CD14-positive monocyte (primary cell): ENCODE data around the gene LOXHD1. TPM values are rescaled to one million over a fixed set of nuclear protein-coding genes. Genes with fewer than 3 reads are reported as not detected.
A peak's percentile ranks its signal among the peaks of the same experiment; 100 is the strongest.

ENCODE experiments used
- DNase-seq, 3 donors: peaks; one replicate each; pipeline ENCODE4 v3.0.0-alpha.2; 2011 to 2022
- H2AFZ ChIP-seq: 2 replicates; pipeline ENCODE4 v1.6.0; 2012; ENCODE audit warnings: mild to moderate bottlenecking, low read depth, low read length, inconsistent platforms; ENCODE audit not compliant: insufficient read depth, poor library complexity, severe bottlenecking
- H3K27ac ChIP-seq, 2 donors: 1 replicate in 1 of 2; 2 replicates in 1 of 2; pipeline ENCODE4 v1.5.1; 2012 to 2013; ENCODE audit warnings: low read length in 2 of 2, control low read depth in 1 of 2, inconsistent platforms in 1 of 2, low read depth in 1 of 2, mild to moderate bottlenecking in 1 of 2
- H3K27me3 ChIP-seq, 2 donors: one replicate each; pipeline versions ENCODE4 v1.6.0 to v1.6.1; 2011 to 2013; ENCODE audit warnings: low read length in 2 of 2; ENCODE audit not compliant: control insufficient read depth in 2 of 2, insufficient read depth in 2 of 2
- H3K36me3 ChIP-seq, 2 donors: replicated peaks in 1 of 2; 1 replicate in 1 of 2; 2 replicates in 1 of 2; pipeline versions ENCODE4 v1.5.1 to v1.6.1; 2012 to 2013; ENCODE audit warnings: low read length in 2 of 2, control low read depth in 1 of 2, inconsistent platforms in 1 of 2, mild to moderate bottlenecking in 1 of 2; ENCODE audit not compliant: insufficient read depth in 2 of 2, control insufficient read depth in 1 of 2
- H3K4me1 ChIP-seq, 2 donors: 1 replicate in 1 of 2; 2 replicates in 1 of 2; pipeline versions ENCODE4 v1.5.1 to v1.6.1; 2012 to 2013; ENCODE audit warnings: low read length in 2 of 2, control low read depth in 1 of 2, inconsistent platforms in 1 of 2, mild to moderate bottlenecking in 1 of 2, moderate library complexity in 1 of 2; ENCODE audit not compliant: insufficient read depth in 2 of 2, control insufficient read depth in 1 of 2
- H3K4me2 ChIP-seq: replicated peaks from 2 replicates; pipeline ENCODE3; 2012; ENCODE audit warnings: low read length, moderate library complexity, mild to moderate bottlenecking; ENCODE audit not compliant: poor library complexity, severe bottlenecking; ENCODE audit errors: extremely low read depth
- H3K4me3 ChIP-seq, 3 experiments: fragments of 200-600 bp in 1 of 3; sonication (generic) in 1 of 3; replicated peaks in 1 of 3; 1 replicate in 2 of 3; 2 replicates in 1 of 3; pipeline ENCODE4 v1.5.1; 2011 to 2013; ENCODE audit warnings: low read length in 3 of 3, mild to moderate bottlenecking in 3 of 3, control low read depth in 2 of 3, low read depth in 2 of 3, inconsistent platforms in 1 of 3, moderate library complexity in 1 of 3
- H3K79me2 ChIP-seq: 2 replicates; pipeline ENCODE4 v1.6.0; 2012; ENCODE audit warnings: mild to moderate bottlenecking, control low read depth, inconsistent platforms, low read length, moderate library complexity; ENCODE audit not compliant: insufficient read depth
- H3K9ac ChIP-seq: 2 replicates; pipeline ENCODE4 v1.6.0; 2017; ENCODE audit warnings: low read length, mild to moderate bottlenecking; ENCODE audit not compliant: insufficient read depth, poor library complexity, severe bottlenecking
- H3K9me3 ChIP-seq, 2 donors: replicated peaks in 1 of 2; 1 replicate in 1 of 2; 2 replicates in 1 of 2; pipeline versions ENCODE4 v1.5.1 to v1.6.1; 2012 to 2013; ENCODE audit warnings: low read length in 2 of 2, control low read depth in 1 of 2; ENCODE audit not compliant: control insufficient read depth in 1 of 2, insufficient read depth in 1 of 2
- H4K20me1 ChIP-seq: 2 replicates; pipeline ENCODE4 v1.6.0; 2012; ENCODE audit warnings: mild to moderate bottlenecking, low read length, control low read depth, moderate library complexity; ENCODE audit not compliant: insufficient read depth
- H3K27ac Mint-ChIP-seq, 7 donors: one replicate each; pipeline ENCODE4 v1.8.0; 2020; ENCODE audit warnings: mild to moderate bottlenecking in 7 of 7, mixed read lengths in 7 of 7, moderate library complexity in 6 of 7, inconsistent platforms in 2 of 7
- H3K27me3 Mint-ChIP-seq, 3 donors: one replicate each; pipeline ENCODE4 v1.8.0; 2021 to 2022; ENCODE audit warnings: low read depth in 3 of 3, mild to moderate bottlenecking in 3 of 3, mixed read lengths in 3 of 3, moderate library complexity in 3 of 3, inconsistent platforms in 1 of 3
- H3K36me3 Mint-ChIP-seq, 2 donors: one replicate each; pipeline ENCODE4 v1.8.0; 2020; ENCODE audit warnings: mixed read lengths in 2 of 2, inconsistent platforms in 1 of 2, mild to moderate bottlenecking in 1 of 2
- H3K4me1 Mint-ChIP-seq: one replicate; pipeline ENCODE4 v1.8.0; 2020; ENCODE audit warnings: mild to moderate bottlenecking, mixed read lengths
- H3K4me3 Mint-ChIP-seq, 2 donors: one replicate each; pipeline ENCODE4 v1.8.0; 2020; ENCODE audit warnings: mild to moderate bottlenecking in 2 of 2, mixed read lengths in 2 of 2, moderate library complexity in 1 of 2
- H3K9me3 Mint-ChIP-seq, 7 donors: one replicate each; pipeline ENCODE4 v1.8.0; 2020 to 2022; ENCODE audit warnings: mixed read lengths in 7 of 7, mild to moderate bottlenecking in 6 of 7, moderate library complexity in 6 of 7, inconsistent platforms in 2 of 7
- WGBS: methylation state at CpG from one replicate; pipeline ENCODE4 v1.1.5; 2013; ENCODE audit warnings: missing lambda C conversion rate; ENCODE audit not compliant: insufficient coverage; 5-methylcytosine and 5-hydroxymethylcytosine counted together
- intact Hi-C, 2 donors: fragments of 100-400 bp; cut with micrococcal nuclease; formaldehyde crosslinking; loops; one replicate each; pipeline versions ENCODE4 v1.15.0 to v1.15.1; 2023
- polyA plus RNA-seq, 3 donors: library from polyadenylated mRNA; depleted of rRNA in 1 of 3; unstranded in 2 of 3; stranded (reverse) in 1 of 3; fragments of 300-500 nt in 2 of 3; fragments of >200 nt in 1 of 3; fragmentation: Illumina TruSeq in 2 of 3; gene quantifications; 1 replicate in 2 of 3; 2 replicates in 1 of 3; pipeline ENCODE4 v1.2.3, GENCODE V29; 2012 to 2021
- TF ChIP-seq, protein P1 (sequence below): fragments of 200-600 bp; IDR thresholded peaks from one replicate; pipeline ENCODE4 v1.8.0; 2022; ENCODE audit warnings: antibody characterized with exemption, mild to moderate bottlenecking

Gene LOXHD1
- polyA plus RNA-seq, 3 donors: 0.33 to 10.9 (median 0.61) TPM

DNA sequence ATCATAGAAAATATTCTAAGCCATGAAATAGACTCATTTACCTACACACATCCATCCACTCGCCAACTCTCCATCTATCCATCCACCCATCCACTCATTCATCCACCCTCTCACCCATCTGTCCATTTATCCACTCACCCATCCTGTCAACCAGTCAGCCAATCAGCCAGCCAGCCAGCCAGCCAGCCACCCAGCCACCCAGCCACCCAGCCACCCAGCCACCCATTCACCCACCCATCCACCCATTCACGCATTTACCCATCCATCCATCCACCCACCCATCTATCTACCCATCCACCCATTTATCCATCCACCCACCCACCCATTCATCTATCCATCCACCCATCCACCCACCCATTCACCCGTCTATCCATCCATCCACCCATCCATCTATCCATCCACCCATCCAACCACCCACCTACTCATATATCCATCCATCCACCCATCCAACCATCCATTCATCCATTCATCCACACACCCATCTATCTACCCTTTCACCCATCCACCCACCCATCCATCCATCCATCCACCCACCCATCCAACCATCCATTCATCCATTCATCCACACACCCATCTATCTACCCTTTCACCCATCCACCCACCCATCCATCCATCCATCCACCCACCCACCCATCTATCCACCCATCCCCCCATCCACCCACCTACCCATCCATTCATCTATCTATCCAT is 185.1 kb downstream of the LOXHD1 start:
- Histone ChIP-seq H4K20me1 (no peaks in the 10 kb centered on the region), H3K27me3 (no peaks in the 10 kb centered on the region), H3K36me3 (no peaks in the 10 kb centered on the region), H3K4me2 (no peak overlapping the region), H3K9me3 (no peaks in the 10 kb centered on the region), H3K27ac (no peak overlapping the region), H3K4me3 (no peak overlapping the region), H2AFZ (no peak overlapping the region), H3K79me2 (no peaks in the 10 kb centered on the region), H3K9ac (no peak overlapping the region), H3K4me1 (no peaks in the 10 kb centered on the region)
- Mint-ChIP-seq H3K4me3 (no peak overlapping the region), H3K4me1 (no peaks in the 10 kb centered on the region), H3K27me3 (peaks cover 2 to 5% (median 4%) of the 10 kb centered on the region in 3 donors), H3K27ac (peak overlapping the region in 1 of 7 donors; percentile 8), H3K36me3 (no peaks in the 10 kb centered on the region), H3K9me3 (no peaks in the 10 kb centered on the region)
- intact Hi-C loops: loop anchor here in 1 of 2 donors (2.0 kb wide), 1 partner anchor 67 kb away; no protein-coding TSS in a partner anchor
- WGBS: 79% methylated on average over 3 of the region's 3 CpGs
- no peak for DNase-seq
- TF ChIP-seq, protein P1, sequence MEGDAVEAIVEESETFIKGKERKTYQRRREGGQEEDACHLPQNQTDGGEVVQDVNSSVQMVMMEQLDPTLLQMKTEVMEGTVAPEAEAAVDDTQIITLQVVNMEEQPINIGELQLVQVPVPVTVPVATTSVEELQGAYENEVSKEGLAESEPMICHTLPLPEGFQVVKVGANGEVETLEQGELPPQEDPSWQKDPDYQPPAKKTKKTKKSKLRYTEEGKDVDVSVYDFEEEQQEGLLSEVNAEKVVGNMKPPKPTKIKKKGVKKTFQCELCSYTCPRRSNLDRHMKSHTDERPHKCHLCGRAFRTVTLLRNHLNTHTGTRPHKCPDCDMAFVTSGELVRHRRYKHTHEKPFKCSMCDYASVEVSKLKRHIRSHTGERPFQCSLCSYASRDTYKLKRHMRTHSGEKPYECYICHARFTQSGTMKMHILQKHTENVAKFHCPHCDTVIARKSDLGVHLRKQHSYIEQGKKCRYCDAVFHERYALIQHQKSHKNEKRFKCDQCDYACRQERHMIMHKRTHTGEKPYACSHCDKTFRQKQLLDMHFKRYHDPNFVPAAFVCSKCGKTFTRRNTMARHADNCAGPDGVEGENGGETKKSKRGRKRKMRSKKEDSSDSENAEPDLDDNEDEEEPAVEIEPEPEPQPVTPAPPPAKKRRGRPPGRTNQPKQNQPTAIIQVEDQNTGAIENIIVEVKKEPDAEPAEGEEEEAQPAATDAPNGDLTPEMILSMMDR: no peak

DNA sequence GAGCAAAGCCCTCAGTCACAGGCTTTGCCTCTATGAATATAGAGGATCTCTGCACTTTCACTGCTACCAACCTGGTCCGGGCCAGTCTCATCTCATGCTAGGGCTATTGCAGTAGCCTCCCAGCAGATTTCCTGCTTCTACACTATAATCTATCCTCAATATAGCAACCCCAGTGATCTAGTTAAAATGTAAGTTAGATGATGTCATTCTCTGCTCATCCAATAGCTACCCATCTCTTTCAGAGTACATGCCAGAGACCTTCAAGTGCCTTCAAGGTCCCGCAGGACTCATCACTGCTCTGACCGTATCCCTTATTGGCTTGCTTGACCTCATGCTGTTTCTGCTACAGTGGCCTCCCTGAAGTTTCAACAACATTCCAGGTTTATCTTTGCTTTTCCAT is 186.3 kb downstream of the LOXHD1 start:
- Histone ChIP-seq H3K27me3 (no peaks in the 10 kb centered on the region), H3K9ac (no peak overlapping the region), H4K20me1 (no peaks in the 10 kb centered on the region), H3K4me1 (no peaks in the 10 kb centered on the region), H3K4me3 (no peak overlapping the region), H3K27ac (no peak overlapping the region), H2AFZ (no peak overlapping the region), H3K36me3 (no peaks in the 10 kb centered on the region), H3K9me3 (no peaks in the 10 kb centered on the region), H3K4me2 (no peak overlapping the region), H3K79me2 (no peaks in the 10 kb centered on the region)
- DNase-seq: no peak
- Mint-ChIP-seq H3K27ac (no peak overlapping the region), H3K9me3 (no peaks in the 10 kb centered on the region), H3K4me1 (no peaks in the 10 kb centered on the region), H3K4me3 (no peak overlapping the region), H3K27me3 (peaks cover 4 to 7% (median 4%) of the 10 kb centered on the region in 3 donors), H3K36me3 (no peaks in the 10 kb centered on the region)
- TF ChIP-seq, protein P1: no peak
- intact Hi-C loops: no loop called here
- 93% methylated on average over 2 of the region's 3 CpGs for WGBS
